RWPE1 (cell line): ENCODE measurements around the gene ZC3H13.

Experiments
- CTCF ChIA-PET: fragments of 350-600 bp; sonication (Branson Sonifier 250); formaldehyde crosslinking; extraction: SDS; loops from one replicate; lab custom pipeline; 2021; lab: Yijun Ruan, JAX
- POLR2A ChIA-PET: fragments of 400-600 bp; formaldehyde crosslinking; extraction: SDS; loops from one replicate; lab custom pipeline; 2020; ENCODE audit warnings: antibody characterized with exemption; ENCODE audit not compliant: low non-redundant PET; lab: Yijun Ruan, JAX
- DNase-seq: peaks from one replicate; pipeline ENCODE4 v3.0.0; 2012; ENCODE audit warnings: low spot score
- H3K27ac ChIP-seq: fragments of 450-650 bp; 2 replicates; pipeline ENCODE4 v1.5.1; 2017
- TF ChIP-seq, protein P1 (sequence below): fragments of 450-650 bp; conservative IDR thresholded peaks from 2 replicates; pipeline ENCODE4 v1.5.1; 2017; ENCODE audit warnings: low read depth, mild to moderate bottlenecking

The ZC3H13 gene

DNA sequence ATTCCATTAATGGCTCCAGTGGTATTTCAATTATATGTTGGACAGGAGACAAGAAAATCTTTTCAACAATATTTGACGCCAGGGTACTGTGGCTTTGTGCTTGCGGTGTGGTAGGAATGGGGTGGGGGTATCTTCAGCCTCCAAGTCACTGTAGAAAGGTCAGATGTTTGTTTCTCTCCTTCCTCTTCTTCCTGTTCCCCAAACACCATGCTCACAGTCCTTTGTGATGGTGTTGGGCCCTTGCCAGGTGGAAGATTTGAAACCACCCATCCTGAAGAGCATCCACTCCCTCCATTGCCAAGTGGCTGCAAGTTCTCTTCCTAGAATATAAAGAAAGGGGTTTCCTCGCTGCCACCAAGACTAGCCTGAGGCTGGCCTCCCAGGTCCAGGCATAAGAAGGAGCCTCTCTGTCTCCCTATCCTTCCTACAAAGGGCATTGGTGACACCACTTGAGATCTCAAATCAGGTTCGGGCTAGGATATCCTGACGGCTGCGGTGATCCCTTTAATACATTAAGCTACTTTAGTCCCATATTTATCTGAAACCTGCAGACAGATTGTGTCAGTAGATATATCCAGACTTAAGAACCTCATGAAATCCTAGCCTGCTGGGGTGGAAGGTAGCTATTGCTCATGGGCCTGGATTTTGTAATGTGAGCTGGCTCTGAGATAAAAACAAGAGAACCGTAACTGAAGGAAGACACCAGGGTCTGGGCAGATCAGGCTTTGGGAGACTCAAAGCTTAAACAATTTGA, 136.7 kb downstream of the ZC3H13 start:
- ChIA-PET POLR2A (no interaction called here), CTCF (no interaction called here)
- TF ChIP-seq, protein P1, sequence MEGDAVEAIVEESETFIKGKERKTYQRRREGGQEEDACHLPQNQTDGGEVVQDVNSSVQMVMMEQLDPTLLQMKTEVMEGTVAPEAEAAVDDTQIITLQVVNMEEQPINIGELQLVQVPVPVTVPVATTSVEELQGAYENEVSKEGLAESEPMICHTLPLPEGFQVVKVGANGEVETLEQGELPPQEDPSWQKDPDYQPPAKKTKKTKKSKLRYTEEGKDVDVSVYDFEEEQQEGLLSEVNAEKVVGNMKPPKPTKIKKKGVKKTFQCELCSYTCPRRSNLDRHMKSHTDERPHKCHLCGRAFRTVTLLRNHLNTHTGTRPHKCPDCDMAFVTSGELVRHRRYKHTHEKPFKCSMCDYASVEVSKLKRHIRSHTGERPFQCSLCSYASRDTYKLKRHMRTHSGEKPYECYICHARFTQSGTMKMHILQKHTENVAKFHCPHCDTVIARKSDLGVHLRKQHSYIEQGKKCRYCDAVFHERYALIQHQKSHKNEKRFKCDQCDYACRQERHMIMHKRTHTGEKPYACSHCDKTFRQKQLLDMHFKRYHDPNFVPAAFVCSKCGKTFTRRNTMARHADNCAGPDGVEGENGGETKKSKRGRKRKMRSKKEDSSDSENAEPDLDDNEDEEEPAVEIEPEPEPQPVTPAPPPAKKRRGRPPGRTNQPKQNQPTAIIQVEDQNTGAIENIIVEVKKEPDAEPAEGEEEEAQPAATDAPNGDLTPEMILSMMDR: no peak
- no peak for DNase-seq
- no peak overlapping the region for H3K27ac ChIP-seq

DNA sequence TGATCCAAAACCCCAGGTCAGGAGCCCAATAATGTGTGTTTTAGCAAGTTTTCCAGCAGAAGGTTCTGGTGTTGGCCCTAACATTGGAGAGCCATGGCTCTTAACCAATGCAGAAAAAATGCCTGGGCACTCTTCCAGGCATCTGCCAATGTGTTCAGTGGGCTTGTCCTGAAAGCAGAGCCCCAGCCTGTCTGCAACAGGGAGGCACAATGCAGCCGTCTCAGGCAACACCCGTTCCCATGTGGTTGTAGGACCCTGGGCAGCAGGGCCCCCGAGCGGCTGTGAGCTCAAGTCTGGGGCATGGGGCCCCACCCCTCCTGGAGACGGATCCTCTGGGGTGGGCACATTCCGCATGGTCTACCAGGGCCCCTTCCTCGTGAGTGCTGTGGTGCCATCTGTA, 142.9 kb downstream of the ZC3H13 start:
- POLR2A ChIA-PET: no interaction called here
- no peak overlapping the region for H3K27ac ChIP-seq
- TF ChIP-seq, protein P1: no peak
- CTCF ChIA-PET: no interaction called here
- DNase-seq: no peak

DNA sequence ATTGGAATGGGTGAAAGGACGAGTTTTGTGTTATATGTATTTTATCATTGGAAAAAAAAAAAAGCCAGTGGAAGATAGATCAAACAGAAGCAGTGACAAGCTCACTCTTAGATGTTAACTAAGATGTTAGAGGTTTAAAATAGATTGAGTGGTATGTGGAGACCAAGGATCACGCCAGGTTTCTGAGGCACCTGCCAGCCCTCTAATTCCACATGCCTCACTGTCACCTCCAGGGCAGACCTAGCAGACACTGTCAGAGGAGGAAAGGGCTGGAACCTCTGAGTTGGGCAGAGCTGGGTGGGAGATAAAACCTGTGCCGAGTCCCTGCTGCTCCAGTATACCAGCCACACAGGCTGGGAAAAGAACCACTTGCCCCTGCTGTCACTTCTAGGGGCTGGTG, 143.5 kb downstream of the ZC3H13 start:
- ChIA-PET CTCF (interaction anchor here (0.6 kb wide), 1 partner anchor 39 kb away, joined by 3 read pairs; no protein-coding TSS in a partner anchor), POLR2A (no interaction called here)
- H3K27ac ChIP-seq: no peak overlapping the region
- DNase-seq: no peak
- TF ChIP-seq, protein P1: no peak

DNA sequence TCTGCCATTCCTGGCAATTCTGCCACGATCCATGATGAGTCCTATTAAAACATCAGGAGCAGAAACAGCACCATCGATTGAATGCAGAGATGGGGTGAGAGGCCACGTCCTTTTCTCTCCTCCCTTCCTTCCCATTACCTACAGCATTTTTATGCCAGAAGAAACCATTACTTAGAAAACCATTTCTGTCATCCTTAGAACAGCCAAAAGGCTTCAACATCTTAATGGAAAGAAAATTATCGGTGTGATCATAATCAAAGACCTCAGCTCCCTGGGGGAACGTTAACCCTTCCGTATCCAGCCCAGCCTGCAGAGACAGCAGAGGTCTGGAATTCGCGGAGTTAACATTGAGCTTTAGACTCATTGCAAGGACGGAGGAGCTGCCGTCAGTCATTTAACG, 145.0 kb downstream of the ZC3H13 start:
- POLR2A ChIA-PET: no interaction called here
- H3K27ac ChIP-seq: no peak overlapping the region
- DNase-seq: no peak
- CTCF ChIA-PET: no interaction called here
- TF ChIP-seq, protein P1: no peak
